Hematopoietic multipotent progenitor cell treated with erythropoietin and hydrocortisone succinate and interleukin-3 and kit ligand, for 6 days (in vitro differentiated cells): ENCODE results near the gene PTK6.

Experiments used
- DNase-seq: peaks from one replicate; pipeline ENCODE4 v3.0.0-alpha.2; 2015

The PTK6 gene

DNA sequence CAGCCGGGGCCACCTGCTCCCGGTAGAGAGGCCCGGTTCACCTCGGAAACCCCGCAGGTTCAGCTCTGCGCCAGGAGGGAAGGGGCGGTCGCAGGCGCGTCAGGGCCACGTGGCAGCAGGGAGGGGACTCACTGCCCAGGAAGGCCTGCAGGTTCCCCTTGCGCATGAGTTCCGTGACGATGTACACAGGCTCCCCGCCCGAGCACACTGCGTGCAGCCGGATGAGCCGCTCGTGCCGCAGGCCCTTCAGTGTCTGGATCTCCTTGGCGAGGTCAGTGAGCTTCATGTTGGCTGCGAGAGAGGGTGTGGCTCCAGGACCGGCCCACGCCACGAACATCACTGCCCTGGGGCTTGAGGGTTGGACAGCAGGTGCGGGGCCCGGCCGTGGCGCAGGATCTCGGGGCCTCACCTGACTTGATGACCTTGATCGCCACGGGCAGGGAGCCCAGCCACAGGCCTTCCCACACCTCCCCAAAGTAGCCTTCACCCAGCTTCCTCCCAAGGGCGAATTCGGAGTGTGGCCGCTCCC, 4.9 kb upstream of the PTK6 start:
- DNase-seq = no peak

DNA sequence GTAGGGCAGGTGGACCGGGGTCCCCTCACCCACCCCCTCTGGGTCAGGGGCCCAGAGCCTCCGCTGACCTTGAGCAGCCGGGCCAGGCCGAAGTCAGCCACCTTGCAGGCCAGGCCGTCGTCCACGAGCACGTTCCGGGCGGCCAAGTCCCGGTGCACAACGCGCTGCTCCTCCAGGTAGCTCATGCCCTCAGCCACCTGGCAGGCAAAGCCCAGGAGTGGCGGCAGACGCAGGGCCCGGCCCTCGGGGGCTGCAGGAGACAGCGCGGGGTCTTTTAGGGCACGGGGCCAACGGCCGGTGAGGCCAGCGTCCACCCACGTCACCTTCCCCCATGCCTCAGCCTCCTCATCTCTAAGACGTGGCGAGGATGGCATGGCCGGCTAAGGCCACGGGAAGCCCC, 4.2 kb upstream of the PTK6 start:
- DNase-seq = no peak

DNA sequence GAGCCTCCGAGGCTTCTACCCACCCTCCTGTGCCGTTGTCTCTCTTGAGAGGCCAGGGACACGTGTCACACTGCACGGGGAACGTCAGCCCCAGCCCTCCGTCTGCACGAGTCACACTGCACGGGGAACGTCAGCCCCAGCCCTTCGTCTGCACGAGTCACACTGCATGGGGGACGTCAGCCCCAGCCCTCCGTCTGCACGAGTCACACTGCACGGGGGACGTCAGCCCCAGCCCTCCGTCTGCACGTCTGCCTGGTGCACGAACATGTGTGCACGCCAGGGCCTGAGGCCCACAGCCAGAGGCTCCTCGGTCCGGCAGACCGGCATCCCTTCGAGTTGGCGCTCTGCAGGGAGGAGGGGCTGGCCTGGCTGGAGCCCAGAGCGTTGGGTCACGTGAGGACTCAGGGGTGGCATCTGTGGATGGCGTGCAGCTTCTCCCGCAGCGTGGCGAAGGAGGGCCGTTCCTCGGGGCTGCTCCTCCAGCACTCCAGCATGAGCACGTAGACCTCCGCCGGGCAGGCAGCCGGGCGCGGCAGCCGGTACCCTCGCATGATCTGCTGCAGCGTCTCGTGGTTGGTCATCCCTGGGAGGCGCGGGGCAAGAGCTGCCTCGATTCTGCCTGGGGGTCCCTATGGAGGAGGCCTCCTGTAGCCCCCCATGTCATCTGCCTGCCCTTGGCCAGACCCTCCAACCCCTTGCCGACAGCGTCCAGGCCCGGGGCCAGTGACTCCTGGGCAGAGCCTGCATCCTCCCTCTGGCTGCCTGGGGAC, 3.4 kb upstream of the PTK6 start:
- DNase-seq = no peak

DNA sequence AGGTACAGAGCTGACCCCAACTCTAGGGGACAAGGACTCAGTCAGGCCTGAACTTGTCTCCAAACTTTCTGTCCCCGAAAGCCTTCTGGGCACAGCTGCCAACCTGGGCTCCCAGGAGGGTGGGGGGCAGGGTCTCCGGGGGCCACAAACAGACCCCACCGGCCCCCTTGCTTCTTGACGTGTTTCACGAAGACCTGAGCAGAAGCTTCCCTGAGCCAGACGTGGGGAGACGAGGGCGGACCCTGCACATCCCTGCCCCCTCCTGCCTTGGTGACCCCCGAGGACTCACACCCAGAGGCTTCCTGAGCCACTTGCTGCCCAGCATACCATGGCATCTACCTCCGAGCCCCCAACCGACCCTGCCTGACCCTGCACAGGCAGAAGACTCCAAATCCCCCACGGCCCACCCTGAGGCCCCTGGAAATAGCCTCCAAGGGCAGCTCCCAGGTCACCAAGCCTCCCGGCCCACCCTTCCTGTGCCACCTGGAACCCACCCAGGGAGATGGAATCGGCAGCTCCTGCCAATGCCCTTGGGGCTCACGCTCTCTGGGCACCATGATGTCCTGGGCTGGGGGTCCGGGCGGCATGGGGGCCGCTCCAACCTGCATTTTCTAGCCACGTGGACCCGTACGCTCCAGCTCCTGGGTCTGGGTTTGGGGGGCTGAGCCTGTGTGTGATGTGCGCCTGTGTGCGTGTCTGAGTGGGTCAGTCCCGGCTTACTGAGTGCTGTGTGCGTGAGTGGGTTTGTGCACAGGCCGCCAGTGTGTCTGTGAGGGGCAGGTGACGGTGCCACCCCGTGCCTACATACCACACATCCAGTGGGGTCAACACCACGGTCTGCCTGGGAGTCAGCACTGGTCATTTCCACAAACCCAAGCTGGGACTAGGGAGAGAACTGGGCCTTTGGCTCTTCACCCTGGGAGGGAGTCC, 2.5 kb upstream of the PTK6 start:
- DNase-seq = no peak

DNA sequence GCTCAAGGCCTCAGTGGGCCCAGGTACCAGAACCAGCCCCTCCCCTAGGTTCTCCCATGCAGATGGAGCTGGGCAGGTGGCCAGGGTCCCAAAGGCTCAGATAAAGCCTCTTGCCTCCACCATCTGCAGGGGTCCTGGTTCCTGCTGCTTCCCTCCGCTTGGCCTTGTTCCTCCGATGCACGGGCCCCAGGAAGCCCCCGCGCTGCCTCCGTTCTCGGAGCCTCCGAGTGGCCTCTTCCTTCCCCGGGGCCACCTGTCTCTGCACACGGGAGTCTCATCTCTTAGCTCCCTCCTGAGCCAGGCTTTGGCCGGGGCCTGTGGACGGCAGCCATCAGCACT, 1.9 kb upstream of the PTK6 start:
- no peak for DNase-seq

DNA sequence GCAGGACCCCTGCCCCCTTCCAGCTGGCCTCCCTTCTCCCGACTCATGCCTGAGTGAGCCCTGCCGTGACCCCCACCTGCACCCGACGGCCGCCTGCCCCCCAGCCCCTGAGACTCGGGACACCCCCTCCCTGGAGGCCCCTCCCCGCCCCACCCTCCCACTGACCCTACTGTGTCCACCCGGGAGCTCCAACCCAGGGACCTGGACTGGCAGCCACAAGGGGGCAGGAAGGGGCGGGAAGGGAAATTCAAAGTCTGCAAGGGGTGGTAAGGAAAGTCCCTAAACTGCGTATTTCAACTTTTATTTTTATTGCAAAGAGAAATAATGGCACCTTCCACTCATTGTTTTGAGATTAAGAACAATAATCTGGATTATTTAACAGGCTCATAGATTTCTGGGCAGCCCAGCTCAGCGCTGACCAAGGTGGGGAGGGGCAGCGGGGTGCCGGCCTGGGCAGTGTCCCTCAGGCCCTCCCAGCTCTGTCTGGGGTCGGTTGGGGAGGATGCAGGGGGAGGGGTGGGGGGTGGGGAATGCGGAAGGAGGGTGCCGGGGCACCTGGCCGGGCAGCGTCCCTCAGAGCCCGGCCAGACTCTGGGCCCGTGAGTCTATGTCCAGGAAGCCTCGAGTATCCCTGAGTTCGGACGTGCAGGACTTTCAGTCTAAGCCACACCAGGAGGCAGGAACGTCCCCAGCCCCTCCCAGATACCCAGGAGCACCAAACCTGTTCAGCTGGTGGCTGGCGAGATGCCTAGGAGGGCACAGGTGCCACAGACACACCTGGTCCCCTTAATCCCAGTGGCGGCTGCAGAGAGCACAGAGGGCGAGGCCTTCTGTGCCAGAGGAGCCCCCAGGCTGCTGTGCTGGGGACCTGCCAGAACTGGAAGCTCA, 1.3 kb upstream of the PTK6 start:
- no peak for DNase-seq

DNA sequence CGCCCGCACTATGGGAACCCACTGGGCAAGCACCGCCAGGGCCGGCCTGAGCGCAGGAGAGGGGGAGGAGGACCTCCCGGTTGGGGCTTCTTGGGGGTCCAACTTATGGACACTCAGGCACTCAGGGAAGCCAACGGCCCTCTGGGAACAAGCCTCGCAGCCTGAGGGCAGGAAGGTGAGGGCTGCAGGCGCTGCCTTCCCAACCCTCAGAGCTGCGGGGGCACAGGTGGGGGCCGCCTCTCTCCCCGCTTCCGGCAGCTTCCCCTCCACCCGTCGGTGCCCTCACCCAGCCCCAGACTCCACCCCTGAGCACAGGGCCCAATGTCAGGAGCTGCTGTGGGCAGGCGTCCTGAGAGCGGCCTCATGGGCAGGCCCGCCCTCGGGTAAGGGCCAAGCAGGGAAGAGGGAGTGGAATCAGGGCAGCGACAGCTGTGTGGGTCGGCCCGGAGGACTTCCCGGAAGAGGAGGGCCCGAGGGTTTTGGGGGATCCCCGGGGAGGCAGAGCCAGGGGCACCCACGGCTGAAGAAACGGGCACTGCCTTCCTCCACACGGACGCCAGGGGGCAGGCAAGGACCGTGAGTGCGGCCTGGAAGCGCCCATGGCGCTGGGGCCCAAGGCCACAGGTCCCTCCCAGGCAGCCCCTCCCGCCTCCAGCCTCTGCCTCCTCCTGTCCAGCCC, 488 bp upstream of the PTK6 start:
- peak; percentile 93 for DNase-seq

DNA sequence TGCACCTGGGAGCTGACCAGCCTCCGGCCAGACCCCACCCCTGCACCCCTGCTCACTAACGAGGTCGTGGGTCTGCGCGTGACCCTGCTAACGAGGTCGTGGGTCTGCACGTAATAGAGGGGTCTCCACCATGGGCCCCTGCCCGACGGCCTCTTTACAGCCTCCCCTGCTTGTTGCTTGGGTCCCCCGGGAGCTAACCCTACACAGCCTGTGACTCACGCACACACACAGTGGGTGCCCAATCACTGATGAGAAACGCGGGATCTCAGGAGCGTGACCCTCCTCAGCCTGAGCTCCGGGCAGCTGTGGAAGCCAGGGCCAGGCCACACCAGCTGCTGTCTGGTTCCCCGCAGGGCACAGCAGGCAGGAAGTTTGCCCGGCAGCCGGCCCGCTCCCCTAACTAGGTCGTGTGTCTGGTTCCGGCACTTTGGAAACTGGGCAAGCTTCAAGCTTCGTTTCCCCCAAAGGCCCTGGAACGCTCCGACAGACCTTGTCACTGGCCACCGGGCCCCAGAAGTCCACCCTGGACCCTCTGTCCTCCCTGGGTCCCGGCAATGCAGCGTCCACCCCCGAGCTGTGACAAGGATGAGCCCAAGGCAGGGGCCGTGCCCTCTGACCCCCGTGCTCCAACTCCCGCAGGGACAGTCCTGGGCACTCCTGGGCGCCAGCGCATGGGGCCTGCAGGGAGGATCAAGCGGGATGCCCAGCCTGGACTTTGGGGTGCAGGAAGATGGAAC, 767 bp downstream of the PTK6 start:
- DNase-seq = no peak

DNA sequence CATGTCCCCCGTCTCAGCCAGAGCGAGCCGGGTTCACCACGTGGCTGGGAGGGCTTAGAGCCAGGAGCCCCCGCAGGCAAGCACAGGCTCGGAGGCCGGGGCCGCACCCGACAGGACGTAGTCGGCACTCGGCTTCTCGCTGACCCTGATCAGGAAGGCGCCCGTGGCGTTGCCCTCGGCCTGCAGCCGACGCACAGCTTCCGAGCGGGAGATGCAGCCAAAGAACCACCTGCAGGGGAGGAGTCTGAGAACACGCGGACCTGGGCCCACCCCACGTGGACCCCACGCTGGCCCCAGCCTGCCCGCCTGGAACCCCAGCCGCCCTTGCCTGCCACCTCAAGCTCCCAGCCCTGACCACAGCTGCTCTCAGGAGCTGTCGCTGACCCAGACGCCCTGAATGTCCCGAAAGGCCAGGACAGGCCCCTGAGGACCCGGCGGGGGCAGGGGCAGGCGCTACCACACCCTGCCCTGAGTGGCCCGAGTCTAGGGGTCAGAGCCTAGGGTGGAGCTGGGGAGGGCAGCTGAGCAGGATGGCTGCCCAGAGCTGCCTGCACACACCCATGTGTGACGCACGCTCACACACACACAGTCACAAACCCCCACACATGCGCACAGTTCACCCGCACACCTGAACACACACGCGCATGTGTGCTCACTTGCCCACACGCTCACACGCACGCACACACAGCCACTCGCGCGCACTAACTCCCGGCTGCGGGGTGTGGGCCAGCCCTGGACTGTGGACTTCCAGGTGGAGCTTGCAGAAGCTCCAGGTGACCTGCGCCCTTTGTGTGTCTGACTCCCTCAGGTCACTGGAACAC, 2.1 kb downstream of the PTK6 start:
- no peak for DNase-seq

DNA sequence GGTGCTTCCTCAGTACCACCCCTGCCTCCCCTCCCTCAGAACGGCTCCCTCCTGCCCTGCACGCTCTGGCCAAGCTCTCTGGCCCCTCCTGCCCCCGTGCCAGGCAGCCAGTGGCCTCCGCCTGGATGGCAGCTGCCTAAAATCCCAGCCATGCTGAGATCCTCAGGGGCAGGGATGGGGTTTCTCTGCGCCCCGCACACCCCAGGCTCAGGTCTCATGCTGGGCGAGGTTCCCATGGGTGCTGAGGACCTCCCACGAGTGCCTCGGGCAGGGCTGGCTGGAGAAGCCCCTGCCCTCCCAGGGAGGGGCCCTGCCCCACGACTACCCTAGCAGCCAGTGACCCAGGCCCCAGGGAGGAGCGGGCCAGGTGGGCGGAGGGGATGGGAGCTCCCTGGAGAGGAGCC, 2.7 kb downstream of the PTK6 start:
- DNase-seq = no peak

DNA sequence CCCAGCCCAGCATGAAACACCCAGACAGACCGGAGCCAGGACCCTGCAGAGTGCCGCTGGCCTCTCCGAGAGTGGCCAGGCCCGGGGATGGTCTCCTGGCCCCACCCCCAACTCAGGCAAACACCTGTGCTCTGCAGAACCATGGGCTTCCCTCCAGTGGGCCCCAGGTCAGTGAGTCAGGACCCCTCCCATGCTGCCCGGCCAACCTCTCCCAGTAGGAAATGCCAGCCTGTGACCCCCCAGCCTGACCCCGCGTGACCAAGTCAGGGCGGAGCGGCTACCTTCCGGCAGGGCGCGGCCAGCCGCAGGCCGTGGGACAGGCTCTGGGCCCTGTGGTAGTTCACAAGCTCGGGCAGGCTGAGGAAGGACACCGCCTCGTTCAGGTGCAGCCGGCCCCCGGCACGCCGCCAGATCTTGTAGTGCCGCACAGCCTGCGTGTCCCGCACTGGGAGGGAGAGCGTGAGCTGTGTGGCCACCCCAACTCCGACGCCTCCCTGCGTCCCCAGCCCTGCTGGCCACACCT, 3.2 kb downstream of the PTK6 start:
- no peak for DNase-seq

DNA sequence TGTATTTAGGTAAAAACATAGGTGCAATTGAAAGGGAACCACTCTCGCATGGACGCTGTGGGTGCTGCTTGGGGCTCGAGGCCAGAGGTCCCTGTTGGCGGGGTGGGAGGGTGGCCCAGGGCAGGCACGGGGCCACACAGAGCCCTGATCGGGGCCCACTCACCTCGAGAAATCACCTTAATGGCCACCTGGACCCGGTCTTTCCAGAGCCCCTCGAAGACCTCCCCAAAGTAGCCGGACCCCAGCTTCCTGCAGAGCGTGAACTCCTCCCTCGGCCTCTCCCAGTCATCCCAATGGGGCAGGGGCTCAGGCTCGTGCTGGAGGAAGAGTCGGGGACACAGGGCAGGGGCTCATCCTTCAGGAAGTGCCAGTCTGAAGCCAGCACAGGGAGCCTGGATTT, 3.8 kb downstream of the PTK6 start:
- no peak for DNase-seq

DNA sequence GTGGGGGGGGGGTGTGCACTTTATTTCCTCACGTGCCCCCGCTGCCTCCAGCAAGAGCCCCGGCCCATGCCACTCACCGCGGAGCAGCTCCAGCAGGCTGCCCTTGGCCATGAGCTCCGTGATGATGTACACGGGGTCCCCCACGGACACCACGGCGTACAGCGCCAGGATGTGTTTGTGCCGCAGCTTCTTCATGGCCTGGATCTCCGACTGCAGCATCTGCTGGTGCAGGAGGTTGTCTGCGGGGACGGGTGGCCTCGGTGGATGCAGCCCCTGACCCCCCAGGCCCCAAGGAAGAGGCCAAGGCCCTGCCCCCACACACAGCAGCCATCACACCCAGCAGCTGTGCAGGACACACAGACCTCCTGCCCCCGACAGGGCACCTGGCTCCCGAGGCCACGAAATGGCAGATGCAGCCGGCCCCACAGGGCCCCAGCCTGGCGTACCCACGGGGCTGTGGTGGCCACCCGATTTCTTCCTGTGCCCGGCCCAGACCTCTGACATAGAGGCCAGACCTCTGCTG, 4.7 kb downstream of the PTK6 start:
- no peak for DNase-seq

DNA sequence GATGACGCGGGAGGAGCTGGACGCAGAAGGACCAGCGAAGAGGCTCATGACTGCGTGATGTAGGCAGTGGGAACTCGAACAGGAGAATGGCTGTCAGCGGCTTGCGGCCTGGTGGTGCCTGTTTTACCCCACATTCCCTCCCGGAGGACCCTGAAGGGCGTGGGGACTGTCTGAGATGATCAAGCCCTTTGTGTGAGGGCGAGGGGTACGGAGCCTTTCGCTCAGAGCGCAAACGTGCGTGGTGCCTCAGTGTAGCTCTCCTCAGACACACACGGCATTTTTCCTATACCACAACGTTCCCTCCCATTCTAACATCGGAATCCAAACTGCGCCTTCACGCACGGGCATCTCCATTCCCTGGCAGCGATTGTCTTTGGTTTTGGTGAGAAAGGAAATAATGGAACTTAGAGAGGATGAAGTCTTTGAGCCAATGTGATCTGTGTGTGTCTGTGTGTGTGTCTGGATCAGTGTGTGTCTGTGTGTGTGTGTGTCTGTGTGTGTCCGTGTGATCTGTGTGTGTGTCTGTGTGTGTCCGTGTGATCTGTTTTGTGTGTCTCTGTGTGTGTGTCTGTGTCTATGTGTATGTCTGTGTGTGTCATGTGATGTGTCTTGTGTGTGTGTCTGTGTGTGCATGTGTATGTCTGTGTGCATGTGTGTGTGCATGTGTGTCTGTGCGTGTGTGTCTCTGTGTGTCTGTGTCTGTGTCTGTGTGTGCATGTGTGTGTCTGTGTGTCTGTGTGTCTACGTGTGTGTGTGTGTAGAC, 5.3 kb downstream of the PTK6 start:
- DNase-seq = no peak

DNA sequence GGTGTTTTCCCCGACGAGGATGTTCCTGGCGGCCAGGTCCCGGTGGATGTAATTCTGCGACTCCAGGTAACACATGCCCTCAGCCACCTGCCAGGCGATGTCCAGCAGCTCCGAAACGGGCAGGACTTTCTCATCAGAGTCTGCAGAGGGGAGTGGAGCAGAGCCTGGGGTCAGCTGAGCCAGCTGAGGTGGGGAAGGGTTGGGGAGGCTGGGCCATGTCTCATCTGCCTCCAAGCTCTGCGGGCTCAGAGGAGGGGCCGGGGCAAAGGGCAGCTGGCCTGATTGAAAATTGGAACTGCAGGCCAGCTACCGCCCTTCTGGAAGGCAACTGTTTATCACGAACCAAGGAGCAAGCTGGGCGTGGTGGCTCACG, 6.4 kb downstream of the PTK6 start:
- DNase-seq = no peak

DNA sequence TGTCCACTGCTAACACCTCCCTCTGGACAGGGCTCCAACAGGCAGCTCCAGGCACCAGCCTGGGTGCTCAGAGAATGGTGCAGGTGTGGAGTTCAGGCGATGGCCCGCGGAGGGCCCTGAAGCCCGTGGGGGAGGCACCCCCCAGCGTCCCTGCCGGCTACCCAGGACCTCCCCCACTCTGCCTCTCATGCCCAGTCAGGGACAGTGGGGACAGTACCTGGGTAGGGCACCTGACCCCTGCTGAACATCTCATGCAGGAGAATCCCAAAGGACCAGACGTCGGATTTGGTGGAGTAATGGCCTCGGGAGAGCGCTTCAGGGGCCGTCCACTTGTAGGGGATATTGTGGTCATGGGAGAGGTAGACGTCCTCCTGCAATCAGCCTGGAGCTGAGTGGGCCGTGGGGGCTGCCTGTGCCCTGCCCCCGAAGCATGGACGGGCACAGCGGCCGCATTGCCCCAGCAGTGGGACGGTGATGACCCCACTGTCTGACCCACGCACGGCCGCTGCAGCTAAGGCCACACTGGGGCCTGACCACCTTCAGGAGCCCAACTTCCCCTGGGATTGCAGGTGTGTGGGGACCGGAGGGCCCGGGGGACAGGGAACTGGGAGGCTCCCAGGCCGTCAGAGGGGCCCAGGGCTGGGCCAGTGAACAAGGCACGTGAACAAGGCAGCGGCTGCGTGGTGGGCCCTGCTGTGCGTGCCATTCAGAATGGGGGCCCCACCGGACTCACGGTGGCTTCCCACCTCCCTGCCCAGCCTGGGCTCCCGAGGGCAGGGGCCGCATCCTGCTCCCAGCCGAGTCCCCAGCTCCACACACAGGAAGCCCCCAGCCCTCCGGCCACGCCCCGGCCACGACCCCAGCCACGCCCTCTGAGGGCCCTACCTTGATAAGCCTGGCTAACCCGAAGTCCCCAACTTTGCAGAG, 7.1 kb downstream of the PTK6 start:
- no peak for DNase-seq

DNA sequence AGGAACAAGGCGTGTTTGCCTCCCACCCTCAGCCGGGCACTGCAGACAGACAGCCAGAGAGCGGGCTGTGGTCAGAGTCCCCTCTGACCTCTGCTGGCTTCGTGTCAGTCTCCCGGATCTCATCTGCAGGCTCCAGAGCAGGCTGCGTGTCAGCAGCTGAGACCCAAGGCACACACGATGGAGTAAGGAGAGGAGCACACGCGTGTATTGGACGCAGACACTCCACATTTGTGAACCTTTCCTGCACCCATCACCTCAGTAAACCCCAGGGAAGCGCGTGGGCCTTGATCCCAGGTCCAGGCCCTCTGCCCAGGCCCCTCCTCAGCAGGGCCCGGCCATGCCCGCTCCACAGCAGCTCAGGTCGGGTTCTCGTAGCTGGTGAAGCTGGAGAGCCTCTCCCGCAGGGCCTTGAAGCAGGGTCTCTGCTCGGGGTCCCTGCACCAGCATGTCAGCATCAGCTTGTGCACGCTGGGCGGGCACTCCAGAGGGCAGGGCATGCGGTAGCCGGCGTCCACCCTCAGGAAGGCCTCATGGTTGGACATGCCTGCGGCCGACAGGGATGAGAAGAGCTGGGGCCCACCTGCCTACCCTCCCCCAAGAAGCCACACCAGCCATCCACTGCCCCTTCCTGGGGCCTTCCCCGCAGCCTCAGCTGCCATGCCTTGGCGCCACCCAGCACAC, 7.9 kb downstream of the PTK6 start:
- DNase-seq = no peak

DNA sequence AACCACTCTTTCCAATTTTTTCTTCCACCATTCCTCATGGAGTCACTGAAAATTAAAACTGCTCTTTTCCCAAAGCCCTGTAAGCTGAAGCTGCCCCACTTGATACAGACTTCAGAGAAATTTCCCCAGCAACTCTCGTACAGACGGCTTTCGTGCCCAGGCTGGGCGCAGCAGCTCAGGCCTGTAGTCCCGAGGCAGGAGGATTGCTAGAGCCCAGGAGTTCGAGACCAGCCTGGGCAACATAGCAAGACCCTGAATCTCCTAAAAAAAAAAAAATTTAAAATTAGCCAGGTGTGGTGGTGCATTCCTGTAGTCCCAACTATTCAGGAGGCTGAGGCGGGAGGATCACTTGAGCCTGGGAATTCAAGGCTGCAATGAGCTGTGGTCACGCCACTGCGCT, 10.0 kb downstream of the PTK6 start:
- DNase-seq = no peak
